Psoas muscle (tissue), 8 donors: Measurements from ENCODE around the gene PRH1. TPM values are rescaled to one million over a fixed set of nuclear protein-coding genes. Genes with fewer than 3 reads are reported as not detected.

Experiments
- ATAC-seq, 4 donors: fragments of 200-7000 bp; cut with Tn5 transposase; one replicate each; pipeline ENCODE4 v1.9.1; 2020; ENCODE audit warnings: moderate library complexity in 3 of 4, mild to moderate bottlenecking in 2 of 4
- DNase-seq, 2 donors: peaks; one replicate each; pipeline ENCODE4 v3.0.0-alpha.2; 2020
- H3K27ac ChIP-seq: fragments of 200-600 bp; one replicate; pipeline ENCODE4 v1.8.0; 2022
- H3K27me3 ChIP-seq, 3 donors: fragments of 200-600 bp in 1 of 3; one replicate each; pipeline versions ENCODE4 v1.6.1 to v1.8.0; 2013 to 2022; ENCODE audit warnings: low read length in 2 of 3, mild to moderate bottlenecking in 2 of 3, moderate library complexity in 1 of 3; ENCODE audit not compliant: insufficient read depth in 3 of 3
- H3K36me3 ChIP-seq, 2 donors: fragments of 200-600 bp in 1 of 2; one replicate each; pipeline versions ENCODE4 v1.6.1 to v1.8.0; 2013 to 2022; ENCODE audit warnings: low read depth in 1 of 2, mild to moderate bottlenecking in 1 of 2, moderate library complexity in 1 of 2; ENCODE audit not compliant: insufficient read depth in 1 of 2
- H3K4me1 ChIP-seq: fragments of 200-600 bp; one replicate; pipeline ENCODE4 v1.8.0; 2022
- H3K4me3 ChIP-seq: fragments of 200-600 bp; one replicate; pipeline ENCODE4 v1.8.0; 2022; ENCODE audit warnings: mild to moderate bottlenecking
- H3K9me3 ChIP-seq: fragments of 200-600 bp; one replicate; pipeline ENCODE4 v1.8.0; 2022
- CTCF ChIP-seq: fragments of 200-600 bp; IDR thresholded peaks from one replicate; pipeline ENCODE4 v1.8.0; 2022; ENCODE audit warnings: antibody characterized with exemption
- whole genome bisulfite sequencing, 3 donors: extraction: QIAGEN DNeasy Blood & Tissue Kit; methylation state at CpG; one replicate each; pipeline versions ENCODE4 v1.1.6 to v1.1.7; 2013; 5-methylcytosine and 5-hydroxymethylcytosine counted together
- intact Hi-C, 2 donors: fragments of 100-400 bp; cut with DNase I; formaldehyde crosslinking; loops; one replicate each; pipeline versions ENCODE4 v1.11.0 to v1.14.2; 2022
- polyA plus RNA-seq, 3 donors: library from polyadenylated mRNA; stranded (reverse); fragments of 200-250 nt; gene quantifications; one replicate each; pipeline ENCODE4 v1.2.3, GENCODE V29; 2013
- total RNA-seq, 4 donors: library from RNA; stranded (reverse); fragmentation: NEBNext Ultra II Directional in 2 of 4; extraction: Animal tissue kit (Norgen Biotek cat#: 25700) in 2 of 4; gene quantifications; one replicate each; pipeline versions ENCODE4 v1.2.1 to v1.2.4, GENCODE V29; 2021 to 2023
- donor health status: healthy with polysubstance abuse.
- donor health status: DM: no; HTN: no; CAD: no; lungs with moderate emphysema.
- donor health status: Bipolar disorder and iron deficiency.
- donor health status: healthy.
- donor health status: DM: yes; HTN: yes; CAD: no.
- donor health status: DM: no; HTN: no; CAD: no.
- donor health status: DM: no; HTN: no; CAD: no.
- donor health status: DM: yes; HTN: yes; CAD: no.

The PRH1 gene
- total and polyA plus RNA-seq, 7 donors: 0.59 to 6.1 (median 3.0) TPM

- Histone ChIP-seq H3K4me1 (no peaks in the 10 kb centered on the region), H3K27ac (no peak overlapping the region), H3K9me3 (peaks cover 23% of the 10 kb centered on the region), H3K27me3 (no peaks in the 10 kb centered on the region), H3K36me3 (no peaks in the 10 kb centered on the region), H3K4me3 (no peak overlapping the region)
- intact Hi-C loops: no loop called here
- ATAC-seq (no peak), DNase-seq (no peak)
- TF ChIP-seq CTCF: no peak
- 86 to 96% (median 94%) methylated on average over 1 of the region's 1 CpG for WGBS, 3 donors
These were observed 16.5 kb upstream of the PRH1 start for GRCh38 chr12:10900530-10900929.

GRCh38 chr12:10896854-10897253 lies 12.8 kb upstream of the PRH1 start:
- H3K9me3 ChIP-seq: no peaks in the 10 kb centered on the region
- H3K4me3 ChIP-seq: no peak overlapping the region
- intact Hi-C loops: no loop called here
- H3K36me3 ChIP-seq: no peaks in the 10 kb centered on the region
- DNase-seq: no peak
- no peaks in the 10 kb centered on the region for H3K4me1 ChIP-seq
- TF ChIP-seq CTCF: no peak
- 90 to 97% (median 92%) methylated on average over 5 of the region's 5 CpGs for WGBS, 3 donors
- no peaks in the 10 kb centered on the region for H3K27me3 ChIP-seq
- no peak overlapping the region for H3K27ac ChIP-seq
- ATAC-seq: no peak

GRCh38 chr12:10891937-10892336 lies 7.9 kb upstream of the PRH1 start:
- H3K9me3 ChIP-seq: no peaks in the 10 kb centered on the region
- no peaks in the 10 kb centered on the region for H3K4me1 ChIP-seq
- no peak overlapping the region for H3K27ac ChIP-seq
- no peak overlapping the region for H3K4me3 ChIP-seq
- no peak for TF ChIP-seq CTCF
- no peaks in the 10 kb centered on the region for H3K27me3 ChIP-seq
- WGBS, 3 donors: 90 to 96% (median 93%) methylated on average over 2 of the region's 2 CpGs
- DNase-seq (no peak), ATAC-seq (no peak)
- H3K36me3 ChIP-seq: peaks cover 0 to 3% of the 10 kb centered on the region in 2 donors
- intact Hi-C loops: no loop called here

- no peaks in the 10 kb centered on the region for H3K27me3 ChIP-seq
- ATAC-seq (no peak), DNase-seq (no peak)
- H3K4me3 ChIP-seq: no peak overlapping the region
- peaks cover 0 to 3% of the 10 kb centered on the region in 2 donors for H3K36me3 ChIP-seq
- intact Hi-C loops: no loop called here
- no peak overlapping the region for H3K27ac ChIP-seq
- TF ChIP-seq CTCF: no peak
- no peaks in the 10 kb centered on the region for H3K9me3 ChIP-seq
- no peaks in the 10 kb centered on the region for H3K4me1 ChIP-seq
These were observed 5.2 kb upstream of the PRH1 start for GRCh38 chr12:10889226-10889625.

- peaks cover 0 to 8% of the 10 kb centered on the region in 2 donors for H3K36me3 ChIP-seq
- DNase-seq (no peak), ATAC-seq (no peak)
- TF ChIP-seq CTCF: no peak
- H3K4me3 ChIP-seq: no peak overlapping the region
- WGBS, 3 donors: 19 to 34% (median 24%) methylated on average over 2 of the region's 2 CpGs
- no peak overlapping the region for H3K27ac ChIP-seq
- no peaks in the 10 kb centered on the region for H3K9me3 ChIP-seq
- H3K27me3 ChIP-seq: no peaks in the 10 kb centered on the region
- no peaks in the 10 kb centered on the region for H3K4me1 ChIP-seq
- intact Hi-C loops: no loop called here
These were observed 10.7 kb downstream of the PRH1 start for GRCh38 chr12:10873378-10873777.
